Fibroblast of skin of back (primary cell): Measurements from ENCODE around the gene TMEM239.
"Not testable (repeated sequence)": the region's sequence is repeated elsewhere in the genome, so short reads cannot be mapped to it uniquely, and the experiment has no call there.

ENCODE experiments used
- DNase-seq: peaks from one replicate; pipeline ENCODE4 v3.0.0-alpha.2; 2013

The TMEM239 gene

DNA sequence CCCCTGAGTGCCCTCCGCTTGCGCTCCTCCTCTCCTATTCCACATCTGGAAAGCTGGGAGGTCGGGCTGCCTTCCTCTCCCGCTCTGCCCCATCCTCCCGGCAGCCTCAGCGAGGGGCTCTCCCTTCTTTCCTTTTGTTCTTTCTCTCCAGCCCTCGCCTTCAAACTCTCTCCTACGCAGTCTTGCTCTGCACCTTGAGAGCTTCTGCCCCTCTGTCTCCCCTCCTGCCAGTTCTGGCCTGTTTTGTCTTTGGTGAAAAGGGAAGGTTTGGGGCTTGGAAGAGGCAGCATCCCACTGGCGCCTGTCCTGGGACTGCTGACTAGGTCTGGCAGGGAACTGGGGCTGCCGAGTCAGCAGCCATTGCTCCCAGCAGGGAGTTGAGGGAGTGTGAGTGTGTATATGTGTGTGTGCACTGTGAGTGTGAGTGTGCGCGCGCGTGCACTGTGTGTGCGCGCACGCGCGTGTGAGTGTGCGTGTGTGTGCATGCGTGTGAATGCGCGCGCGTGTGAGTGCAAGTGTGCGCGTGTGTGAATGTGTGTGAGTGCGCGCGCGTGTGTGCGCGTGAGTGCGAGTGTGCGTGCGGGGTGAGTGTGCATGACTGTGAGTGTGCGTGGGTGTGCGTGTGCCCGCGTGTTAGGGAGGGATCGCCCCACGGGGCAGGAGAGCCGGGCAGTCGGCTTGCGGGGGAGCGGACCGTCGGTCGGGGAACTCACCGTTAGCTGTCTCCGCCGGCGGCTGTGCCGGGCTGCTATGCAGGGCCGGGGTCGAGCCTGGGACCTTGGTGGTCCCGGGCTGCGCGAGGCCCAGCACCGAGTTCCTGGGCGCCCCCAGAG, 16.3 kb upstream of the TMEM239 start:
- DNase-seq, result no peak

DNA sequence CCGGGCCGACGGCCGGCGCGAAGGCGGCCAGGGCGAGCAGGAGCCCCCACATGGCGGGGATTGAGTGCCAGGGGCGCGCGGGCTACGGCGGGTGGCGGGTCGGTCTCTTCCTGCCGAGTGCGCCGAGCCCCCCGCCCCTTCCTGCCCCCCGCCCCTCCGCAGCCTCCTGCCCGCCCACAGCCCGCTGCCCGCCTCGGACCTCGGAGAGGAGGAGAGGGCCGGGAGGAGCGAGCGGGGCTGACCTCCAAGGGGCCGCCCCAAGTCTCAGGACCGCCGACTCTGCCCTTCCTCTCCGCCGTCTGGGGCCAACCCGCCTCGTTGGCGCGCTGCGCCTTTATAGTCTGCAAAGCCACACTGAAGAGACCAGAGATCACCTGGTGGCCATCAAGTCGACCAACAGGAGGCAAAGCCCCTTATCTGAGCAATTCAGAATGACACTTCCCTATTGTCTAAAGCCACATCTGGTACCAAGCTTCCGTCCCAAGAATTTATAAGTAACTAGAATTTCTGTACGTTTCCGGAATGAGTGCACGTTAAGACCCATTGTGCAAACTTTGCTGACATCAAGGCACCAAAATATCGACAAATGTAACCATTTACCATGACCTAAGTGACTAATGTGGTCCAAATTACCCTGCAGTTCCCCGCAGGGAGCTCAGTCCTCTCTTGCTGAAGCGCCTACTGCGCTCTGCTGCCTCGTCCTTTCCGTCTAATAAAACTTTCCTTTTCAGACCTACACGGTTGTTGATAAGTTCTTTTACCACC, 15.5 kb upstream of the TMEM239 start, which contains the start of gene CPXM1:
CPXM1 (minus strand) TSS at position 107 of the 765 bp plus-strand sequence; CDS start at position 52, 55 bp downstream.
- DNase-seq, result no peak

DNA sequence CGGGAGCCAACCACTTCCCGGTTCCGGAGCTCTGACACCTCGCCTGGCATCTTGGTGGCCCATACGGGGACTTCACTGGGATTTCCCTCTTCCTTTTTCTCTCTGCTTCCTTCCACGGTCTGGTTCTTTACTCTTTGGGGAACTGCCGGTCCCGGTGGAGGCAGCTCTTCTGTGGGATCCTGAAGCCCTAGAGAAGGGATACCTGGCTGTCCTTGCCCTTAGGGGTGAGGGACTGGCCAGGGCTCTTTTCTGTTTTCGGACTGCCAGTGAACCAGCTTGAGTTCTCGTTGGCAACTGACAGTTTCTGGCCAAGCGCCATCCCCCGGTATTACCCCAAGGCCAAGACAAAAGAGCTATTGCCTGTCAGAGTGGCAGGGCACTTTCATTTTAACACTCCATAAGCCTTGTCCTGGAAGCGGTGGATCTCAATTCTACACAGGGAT, 14.9 kb upstream of the TMEM239 start:
- no peak for DNase-seq

DNA sequence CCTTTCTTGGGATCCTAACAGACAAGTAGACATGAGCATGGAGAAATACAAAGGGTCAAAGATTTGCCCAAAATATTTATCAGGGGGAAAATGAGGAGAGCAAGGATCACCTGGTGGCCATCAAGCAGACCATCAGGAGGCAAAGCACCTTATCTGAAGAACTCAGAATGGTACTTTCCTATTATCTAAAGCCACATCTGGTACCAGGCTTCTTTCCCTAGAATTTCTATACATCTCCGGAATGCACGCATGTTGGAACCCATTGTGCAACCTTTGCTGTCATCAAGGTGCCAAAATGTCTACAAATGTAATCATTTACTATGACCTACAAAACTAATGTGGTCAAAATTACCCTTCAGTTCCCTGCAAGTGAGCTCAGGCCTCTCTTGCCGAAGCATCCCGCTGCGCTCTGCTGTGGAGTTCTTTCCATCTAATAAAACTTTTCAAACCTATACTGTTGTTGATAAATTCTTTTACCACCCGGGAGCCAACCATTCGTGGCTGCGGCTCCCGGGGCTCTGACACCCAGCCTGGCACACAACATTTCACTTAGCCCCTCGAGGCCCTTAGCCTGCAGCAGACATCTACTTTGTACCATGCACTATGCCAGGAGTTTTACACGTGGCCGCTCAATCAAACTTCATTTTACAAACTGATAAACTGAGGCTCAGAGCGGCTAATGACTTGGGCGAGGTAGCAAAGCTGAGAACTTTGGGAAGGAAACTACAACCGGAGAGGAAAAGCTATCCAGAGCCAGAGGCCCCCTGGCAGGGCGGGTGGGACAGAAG, 11.9 kb upstream of the TMEM239 start:
- DNase-seq, result no peak

DNA sequence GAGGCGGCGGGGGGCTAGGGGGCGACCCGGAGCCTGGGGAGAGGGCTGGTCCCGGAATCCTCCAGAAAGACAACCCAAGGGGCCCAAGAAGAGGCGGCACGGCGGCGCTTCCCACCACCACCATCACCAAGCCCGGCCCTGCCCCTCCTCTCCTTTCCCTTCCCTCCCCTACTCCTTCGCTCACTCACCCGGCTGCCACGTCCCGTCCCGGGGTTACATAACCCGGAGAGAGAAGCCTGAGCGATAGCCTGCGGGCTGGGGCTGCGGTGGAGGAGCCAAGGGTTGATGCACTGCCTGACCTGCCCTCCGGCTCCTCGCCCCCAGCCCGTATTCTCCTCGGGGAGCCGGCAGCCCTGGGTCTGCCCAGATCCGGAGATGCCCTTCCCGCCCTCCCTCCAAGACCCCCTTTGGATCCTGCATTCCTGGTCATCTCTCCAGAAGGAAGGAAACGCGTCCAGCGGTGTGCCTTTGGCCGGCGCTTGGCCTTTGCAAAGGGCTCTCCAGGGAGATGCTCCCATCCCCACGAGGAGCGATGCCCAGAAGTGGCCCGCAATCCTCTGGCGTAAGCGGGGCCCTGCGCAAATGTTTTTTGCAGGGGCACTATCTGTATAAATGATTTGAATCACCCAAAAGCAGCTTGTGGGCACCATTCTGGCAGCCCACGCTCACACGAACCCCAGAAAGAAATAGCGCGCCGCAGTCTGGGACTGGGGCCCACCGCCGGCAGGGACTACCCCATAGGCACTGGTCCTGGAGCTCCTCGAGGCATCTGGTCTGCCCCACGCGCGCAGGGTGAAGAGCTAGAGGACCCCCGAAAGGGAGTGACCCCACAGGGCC, 11.1 kb upstream of the TMEM239 start:
- DNase-seq, result no peak

DNA sequence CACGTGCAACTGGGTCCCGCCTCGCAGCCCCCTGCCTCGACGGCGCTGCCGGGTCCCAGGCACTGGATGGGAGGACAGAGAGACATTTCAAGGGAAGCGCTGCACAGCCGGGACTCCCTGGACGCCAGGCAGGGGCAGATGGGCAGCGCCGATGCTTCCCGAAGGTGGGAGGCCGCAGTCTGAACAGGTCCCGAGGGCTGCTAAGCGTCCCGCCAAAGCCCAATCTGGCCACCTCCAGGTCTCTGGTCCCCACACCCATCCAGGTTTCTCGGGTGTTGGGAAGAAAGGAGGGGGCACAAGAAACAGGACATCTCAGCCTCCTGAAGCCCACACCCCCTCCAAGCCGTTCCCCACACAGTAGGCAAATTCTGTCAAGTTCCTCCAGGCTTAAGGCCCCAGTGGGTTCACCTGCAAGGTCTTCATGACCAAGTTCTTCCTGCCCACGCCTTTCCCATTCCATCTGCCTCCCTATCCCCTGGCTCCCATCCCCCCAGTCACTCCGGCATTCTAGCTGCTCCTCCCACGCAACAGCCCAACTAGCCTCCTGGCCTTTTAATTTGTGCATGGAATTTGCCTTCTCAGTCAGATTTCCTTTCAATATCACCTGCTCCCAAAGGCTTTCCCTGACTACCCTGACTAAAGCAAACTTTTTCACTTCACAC, 10.3 kb upstream of the TMEM239 start:
- DNase-seq, result no peak

DNA sequence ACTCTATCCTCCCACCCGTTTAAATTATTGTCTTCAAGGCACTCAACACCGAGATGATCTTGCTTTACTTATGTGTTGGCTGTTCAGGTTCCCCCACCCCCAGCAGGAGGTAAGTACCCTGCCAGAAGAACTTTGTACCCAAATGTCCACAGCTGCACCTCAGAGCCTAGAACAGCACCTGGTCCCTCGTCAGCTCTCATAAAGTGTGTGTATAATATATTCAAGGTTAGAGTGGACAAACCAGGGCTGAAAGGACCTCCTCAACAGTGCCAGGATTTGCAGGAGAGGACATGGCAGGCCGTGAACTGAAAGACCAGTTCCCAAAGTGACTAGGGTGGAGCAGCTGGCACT, 9.8 kb upstream of the TMEM239 start:
- DNase-seq, result no peak

DNA sequence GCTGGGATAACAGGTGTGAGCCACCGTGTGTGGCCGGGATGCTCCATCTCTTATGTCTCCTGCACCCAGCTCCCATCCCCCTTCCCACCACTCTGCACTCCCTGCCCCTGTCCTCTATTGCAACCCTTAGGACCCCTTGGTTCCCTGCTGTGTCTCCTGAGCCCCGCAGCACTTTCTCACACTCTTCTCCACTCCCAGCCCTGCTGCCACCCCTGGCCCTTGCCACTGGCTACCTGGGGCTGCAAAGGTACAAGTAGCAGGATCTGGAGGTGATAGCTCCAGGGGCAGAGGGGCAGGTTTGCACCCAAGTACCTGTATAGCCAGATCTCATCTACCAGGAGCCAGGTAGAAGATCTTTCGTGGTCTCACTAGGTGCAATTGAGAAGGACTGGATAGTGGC, 9.1 kb upstream of the TMEM239 start:
- DNase-seq, result no peak

DNA sequence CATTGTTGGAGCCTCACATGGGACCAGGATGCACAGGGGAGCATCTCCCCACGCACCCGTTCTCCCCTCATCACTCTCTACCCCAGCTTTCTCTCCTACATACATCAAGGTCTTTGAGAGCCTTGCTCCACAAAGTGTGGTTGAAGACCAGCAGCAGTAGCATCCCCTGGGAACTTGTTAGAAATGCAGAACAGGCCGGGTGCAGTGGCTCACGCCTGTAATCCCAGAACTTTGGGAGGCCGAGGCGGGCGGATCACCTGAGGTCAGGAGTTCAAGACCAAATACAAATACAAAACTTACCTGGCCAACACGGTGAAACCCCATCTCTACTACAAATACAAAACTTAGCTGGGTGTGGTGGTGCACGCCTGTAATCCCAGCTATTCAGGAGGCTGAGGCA, 8.2 kb upstream of the TMEM239 start:
- not testable (repeated sequence) for DNase-seq

DNA sequence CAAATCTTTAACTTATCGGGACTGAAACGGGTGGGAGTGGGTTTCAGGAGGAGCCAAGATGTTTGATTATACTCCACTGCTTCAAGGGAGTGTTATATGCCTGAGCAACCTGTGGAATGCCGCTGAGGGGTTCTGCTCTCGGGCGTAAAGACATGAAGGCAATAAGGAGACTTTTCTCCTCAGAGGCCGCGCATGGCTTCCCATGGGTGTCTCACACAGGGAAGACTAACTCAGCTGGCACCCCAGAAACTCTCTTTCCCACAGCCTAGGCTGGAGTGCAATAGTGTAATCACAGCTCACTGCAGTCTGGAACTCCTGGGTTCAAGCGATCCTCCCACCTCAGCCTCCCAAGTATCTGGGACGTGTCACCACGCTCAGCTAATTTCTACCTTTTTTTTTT, 6.5 kb upstream of the TMEM239 start:
- no peak for DNase-seq

DNA sequence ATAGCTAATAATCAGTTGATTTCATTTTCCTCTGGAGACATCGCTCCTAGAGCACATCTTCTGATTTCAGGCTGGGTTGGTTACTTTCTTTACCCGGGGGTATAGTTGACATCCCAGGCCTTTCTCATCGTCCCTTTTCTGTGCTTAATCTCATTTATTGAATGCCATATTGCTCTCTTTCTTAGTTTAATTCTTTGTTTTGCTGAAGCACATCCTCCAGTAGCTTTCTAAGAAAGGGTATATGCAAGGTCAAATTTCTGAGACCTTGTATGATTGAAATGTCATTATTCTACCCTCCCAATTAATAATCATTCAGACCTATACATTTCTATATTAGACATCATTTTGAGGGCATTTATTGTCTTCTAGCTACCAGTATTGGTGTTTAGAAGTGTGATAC, 4.0 kb upstream of the TMEM239 start:
- no peak for DNase-seq

DNA sequence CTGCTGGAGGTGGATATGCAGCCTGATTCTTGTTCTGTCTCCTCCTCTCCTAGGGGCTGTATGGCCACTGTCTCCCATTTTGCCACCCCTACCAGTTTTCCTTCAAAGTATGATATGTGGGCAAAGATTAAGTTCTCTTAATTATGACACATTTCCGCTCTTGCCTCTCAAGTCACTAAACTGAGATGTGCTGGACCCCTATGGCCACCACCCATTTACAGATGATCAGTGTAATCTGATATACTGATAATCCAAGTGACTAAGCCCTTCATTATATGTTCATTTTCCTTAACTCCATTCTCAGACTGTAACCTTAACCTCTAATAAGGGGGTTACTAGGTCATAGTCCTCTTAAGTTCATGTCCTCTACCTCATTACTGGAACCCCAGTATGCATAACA, 2.1 kb upstream of the TMEM239 start:
- DNase-seq, result peak; percentile 35

DNA sequence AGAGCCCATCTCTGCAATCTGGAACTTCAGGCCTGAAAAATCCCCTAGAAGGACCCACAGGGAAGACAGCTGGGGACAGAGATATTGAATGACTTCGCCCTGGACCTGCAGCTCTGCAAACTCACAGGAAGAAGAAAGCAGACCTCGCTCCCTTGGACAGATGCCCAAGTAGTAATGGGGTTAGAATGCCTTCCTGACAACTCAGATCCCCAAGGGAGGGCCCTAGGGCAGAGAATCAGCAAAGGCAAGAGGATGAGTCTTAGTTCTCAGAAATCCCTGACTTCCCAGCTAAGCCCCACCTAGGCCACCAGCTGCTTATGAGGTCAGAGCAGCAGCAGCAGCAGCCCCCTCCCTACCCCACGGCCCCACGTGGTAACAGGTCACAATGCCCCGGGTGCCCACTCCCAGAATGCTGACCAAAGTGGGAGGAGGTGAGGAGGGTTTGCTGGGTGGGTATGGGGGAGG, 1.5 kb upstream of the TMEM239 start, which contains the start of gene C20orf141:
C20orf141 (plus strand) TSS at position 401 of the 465 bp plus-strand sequence. CDS start 198 bp downstream, outside the sequence.
- peak; percentile 100 for DNase-seq

DNA sequence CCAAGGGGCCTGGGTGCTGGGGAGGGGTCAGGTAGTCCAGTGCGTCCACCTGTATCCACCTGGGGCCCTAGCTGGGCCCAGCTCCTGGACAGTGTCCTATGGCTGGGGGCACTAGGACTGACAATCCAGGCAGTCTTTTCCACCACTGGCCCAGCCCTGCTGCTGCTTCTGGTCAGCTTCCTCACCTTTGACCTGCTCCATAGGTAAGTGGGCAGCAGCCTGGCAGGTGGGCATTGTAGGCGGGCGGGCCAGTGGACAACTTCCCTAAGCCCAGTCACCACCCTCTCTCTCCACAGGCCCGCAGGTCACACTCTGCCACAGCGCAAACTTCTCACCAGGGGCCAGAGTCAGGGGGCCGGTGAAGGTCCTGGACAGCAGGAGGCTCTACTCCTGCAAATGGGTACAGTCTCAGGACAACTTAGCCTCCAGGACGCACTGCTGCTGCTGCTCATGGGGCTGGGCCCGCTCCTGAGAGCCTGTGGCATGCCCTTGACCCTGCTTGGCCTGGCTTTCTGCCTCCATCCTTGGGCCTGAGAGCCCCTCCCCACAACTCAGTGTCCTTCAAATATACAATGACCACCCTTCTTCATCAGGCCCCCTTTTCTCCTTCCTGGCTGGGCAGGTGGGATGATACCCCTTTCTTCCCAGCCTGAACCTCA, 793 bp upstream of the TMEM239 start:
- DNase-seq, result no peak

DNA sequence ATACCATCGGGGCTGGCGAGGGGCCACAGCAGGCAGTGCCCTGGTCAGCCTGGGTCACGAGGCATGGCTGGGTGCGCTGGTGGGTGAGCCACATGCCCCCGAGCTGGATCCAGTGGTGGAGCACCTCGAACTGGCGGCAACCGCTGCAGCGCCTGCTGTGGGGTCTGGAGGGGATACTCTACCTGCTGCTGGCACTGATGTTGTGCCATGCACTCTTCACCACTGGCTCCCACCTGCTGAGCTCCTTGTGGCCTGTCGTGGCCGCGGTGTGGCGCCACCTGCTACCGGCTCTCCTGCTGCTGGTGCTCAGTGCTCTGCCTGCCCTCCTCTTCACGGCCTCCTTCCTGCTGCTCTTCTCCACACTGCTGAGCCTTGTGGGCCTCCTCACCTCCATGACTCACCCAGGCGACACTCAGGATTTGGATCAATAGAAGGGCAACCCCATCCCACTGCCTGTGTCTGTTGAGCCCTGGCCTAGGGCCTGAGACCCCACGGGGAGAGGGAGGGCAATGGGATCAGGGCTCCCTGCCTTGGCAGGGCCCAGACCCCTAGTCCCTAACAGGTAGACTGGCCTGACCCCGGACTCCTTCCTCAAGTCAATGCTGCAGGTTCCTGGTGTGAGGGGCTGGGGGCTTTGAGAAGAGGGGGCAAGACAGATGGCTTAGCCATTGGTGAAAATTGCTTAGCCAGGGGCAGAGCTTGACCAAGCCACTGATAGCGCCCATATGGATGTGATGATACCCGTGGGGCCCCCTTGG, 598 bp downstream of the TMEM239 start:
- no peak for DNase-seq

DNA sequence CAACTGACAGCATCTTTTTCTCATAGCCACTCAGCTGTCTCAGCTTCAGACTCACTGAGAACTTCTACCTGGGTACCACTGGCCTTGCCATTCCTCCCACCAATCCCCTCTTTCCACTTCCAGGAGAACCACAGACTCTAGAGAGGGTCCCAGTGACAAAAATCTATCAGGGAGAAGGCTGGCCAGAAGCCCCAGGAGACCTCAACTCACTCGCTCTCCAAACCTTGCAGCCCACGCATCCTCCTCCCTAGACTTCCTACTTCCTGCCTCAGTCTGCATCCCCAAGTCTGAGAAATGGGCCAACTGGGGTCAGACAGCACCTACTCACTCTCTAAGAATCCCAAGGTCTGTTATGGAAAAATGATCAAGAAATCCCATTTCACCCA, 1.2 kb downstream of the TMEM239 start:
- no peak for DNase-seq

DNA sequence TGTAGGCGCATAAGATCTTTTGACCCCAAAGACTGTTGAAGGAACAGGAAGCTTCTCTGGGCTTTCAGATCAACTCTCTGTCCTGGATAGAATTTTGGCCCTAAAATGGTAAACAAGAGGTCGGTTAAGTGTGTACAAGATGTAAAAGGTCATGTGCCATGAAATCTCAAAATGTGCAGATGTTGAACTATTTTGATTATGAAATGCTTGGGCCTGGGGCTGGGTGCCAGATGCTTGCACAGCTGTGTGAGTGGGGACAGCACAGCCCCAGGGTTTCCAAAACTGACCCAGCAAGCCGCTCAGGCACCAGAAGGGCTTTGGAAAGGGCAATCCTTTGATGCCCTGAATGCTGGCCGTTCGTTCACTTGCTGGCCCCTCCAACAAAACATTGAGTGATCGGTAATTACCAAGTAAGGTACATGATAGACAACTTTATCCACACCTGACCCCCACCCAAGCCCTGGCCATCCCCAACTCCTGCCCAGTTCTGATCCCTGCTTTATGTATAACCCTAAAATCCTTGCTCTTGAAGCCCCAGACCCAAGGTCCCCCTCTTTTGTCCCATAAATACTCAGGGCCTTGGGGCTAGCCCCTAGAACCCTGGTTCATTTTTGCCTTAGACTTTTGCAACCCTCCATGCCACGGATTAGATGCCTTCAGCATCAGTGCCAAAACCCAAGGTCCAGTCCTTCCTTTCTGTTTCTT, 1.9 kb downstream of the TMEM239 start:
- DNase-seq, result no peak

DNA sequence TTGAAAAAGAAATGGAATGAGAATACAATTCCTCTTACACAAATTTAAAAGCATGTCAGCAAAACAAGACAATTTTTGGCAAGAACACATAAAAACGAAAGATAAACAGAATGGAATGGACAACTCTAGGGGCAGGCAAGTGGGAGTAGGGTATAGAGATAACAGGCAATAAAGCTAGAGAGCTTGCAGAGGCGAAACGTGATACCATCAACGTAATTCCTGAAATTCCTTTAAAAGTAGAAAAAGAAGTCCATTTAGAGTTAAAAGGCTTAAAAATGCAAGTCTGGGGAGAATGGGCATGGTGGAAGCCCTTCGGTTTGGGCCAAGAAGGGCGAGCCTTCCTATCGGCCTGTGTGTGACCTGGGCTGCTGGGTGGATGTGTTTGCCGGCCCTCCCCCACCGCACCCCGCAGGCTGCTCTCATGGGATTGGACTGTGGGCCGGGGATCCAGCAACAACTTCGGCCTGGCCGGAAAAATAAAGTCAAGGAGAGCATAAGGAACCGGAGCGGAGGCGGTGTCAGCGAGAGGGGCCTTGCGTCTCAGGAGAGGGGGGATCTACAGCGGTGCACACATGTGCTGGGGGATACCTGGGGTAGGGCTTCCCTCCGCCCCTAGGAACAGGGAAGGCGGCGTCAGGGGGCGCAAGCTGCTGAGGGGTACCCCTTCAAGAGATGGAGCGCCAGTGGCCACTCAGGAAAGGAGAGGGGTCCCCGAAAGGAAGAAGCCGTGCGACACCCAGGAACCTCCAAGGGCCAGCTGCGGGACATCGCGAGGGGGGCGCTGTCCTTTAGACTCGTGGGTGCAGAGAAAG, 4.1 kb downstream of the TMEM239 start:
- peak; percentile 69 for DNase-seq
